Esophagus squamous epithelium (tissue), 4 donors: ENCODE data around the gene CSHL1.
A peak's percentile ranks its signal among the peaks of the same experiment; 100 is the strongest.

ENCODE experiments used
- POLR2A ChIP-seq, 4 donors: fragments of 450-650 bp; IDR thresholded peaks; one replicate each; pipeline ENCODE4 v1.6.1; 2017; ENCODE audit warnings: antibody characterized with exemption in 4 of 4, mild to moderate bottlenecking in 4 of 4, moderate library complexity in 3 of 4
- TF ChIP-seq, protein P1 (sequence below), 6 experiments: fragments of 450-650 bp in 4 of 6; fragments of 200-600 bp in 2 of 6; sonication (generic) in 2 of 6; IDR thresholded peaks; one replicate each; pipeline ENCODE4 v1.5.1; 2016 to 2019; ENCODE audit warnings: antibody characterized with exemption in 6 of 6, mild to moderate bottlenecking in 4 of 6, moderate library complexity in 4 of 6

DNA sequence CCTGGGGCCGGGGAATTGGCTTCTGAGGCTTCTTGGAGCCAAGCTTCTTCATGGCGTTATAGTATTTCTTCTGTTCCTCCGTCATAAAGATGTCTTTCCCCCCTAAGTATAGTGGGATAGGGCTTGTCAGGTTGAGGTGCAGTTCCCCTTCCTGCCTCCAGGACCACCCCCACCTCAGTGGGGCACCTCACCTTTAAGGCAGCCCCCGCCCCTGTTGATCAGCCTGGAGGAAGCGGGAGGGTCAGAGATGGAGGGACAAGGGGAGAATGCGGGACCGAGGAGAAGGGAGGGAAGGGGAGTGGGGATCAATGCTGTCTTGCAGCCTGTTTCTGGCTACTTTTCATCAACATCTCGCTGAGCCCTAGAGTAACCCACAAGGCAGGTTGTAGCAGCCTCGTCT lies 32.7 kb upstream of the CSHL1 start:
- TF ChIP-seq, protein P1, sequence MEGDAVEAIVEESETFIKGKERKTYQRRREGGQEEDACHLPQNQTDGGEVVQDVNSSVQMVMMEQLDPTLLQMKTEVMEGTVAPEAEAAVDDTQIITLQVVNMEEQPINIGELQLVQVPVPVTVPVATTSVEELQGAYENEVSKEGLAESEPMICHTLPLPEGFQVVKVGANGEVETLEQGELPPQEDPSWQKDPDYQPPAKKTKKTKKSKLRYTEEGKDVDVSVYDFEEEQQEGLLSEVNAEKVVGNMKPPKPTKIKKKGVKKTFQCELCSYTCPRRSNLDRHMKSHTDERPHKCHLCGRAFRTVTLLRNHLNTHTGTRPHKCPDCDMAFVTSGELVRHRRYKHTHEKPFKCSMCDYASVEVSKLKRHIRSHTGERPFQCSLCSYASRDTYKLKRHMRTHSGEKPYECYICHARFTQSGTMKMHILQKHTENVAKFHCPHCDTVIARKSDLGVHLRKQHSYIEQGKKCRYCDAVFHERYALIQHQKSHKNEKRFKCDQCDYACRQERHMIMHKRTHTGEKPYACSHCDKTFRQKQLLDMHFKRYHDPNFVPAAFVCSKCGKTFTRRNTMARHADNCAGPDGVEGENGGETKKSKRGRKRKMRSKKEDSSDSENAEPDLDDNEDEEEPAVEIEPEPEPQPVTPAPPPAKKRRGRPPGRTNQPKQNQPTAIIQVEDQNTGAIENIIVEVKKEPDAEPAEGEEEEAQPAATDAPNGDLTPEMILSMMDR (IDR thresholded peaks at IDR 0.05) = peak in 1 of 6 experiments; percentile 11
- no peak for TF ChIP-seq POLR2A (IDR thresholded peaks at IDR 0.05)
